Loucy (cell line): ENCODE results near the gene IGSF10.

Experiments
- H2AFZ ChIP-seq: fragments of 200-600 bp; sonication (generic); 2 replicates; pipeline ENCODE4 v1.6.0; 2016; ENCODE audit warnings: antibody characterized with exemption, mild to moderate bottlenecking, low read length, moderate library complexity
- H3F3A ChIP-seq: fragments of 200-600 bp; 2 replicates; pipeline ENCODE4 v1.6.0; 2016; ENCODE audit warnings: antibody characterized with exemption, low read depth, mild to moderate bottlenecking
- H3K27me3 ChIP-seq: fragments of 200-600 bp; sonication (generic); 2 replicates; pipeline ENCODE4 v1.6.1; 2014; ENCODE audit warnings: low read length, mild to moderate bottlenecking; ENCODE audit not compliant: insufficient read depth, poor library complexity, severe bottlenecking
- H3K36me3 ChIP-seq: fragments of 200-600 bp; sonication (generic); 2 replicates; pipeline ENCODE4 v1.6.1; 2016; ENCODE audit warnings: low read length; ENCODE audit not compliant: insufficient read depth
- H3K4me1 ChIP-seq: fragments of 200-600 bp; sonication (generic); 2 replicates; pipeline ENCODE4 v1.5.1; 2014; ENCODE audit warnings: low read length, mild to moderate bottlenecking; ENCODE audit not compliant: insufficient read depth, poor library complexity, severe bottlenecking
- H3K4me2 ChIP-seq: fragments of 200-600 bp; sonication (generic); 2 replicates; pipeline ENCODE4 v1.6.0; 2014; ENCODE audit warnings: antibody characterized with exemption, low read length, low read depth, mild to moderate bottlenecking; ENCODE audit not compliant: poor library complexity, severe bottlenecking
- H3K4me3 ChIP-seq: fragments of 200-600 bp; sonication (generic); 2 replicates; pipeline ENCODE4 v1.5.1; 2014; ENCODE audit warnings: low read length, mild to moderate bottlenecking, mixed read lengths; ENCODE audit not compliant: poor library complexity, severe bottlenecking
- H3K79me2 ChIP-seq: fragments of 200-600 bp; sonication (generic); 2 replicates; pipeline ENCODE4 v1.6.1; 2014; ENCODE audit warnings: low read length; ENCODE audit not compliant: insufficient read depth
- H3K9ac ChIP-seq: fragments of 200-600 bp; sonication (generic); 2 replicates; pipeline ENCODE4 v1.6.0; 2014; ENCODE audit warnings: mild to moderate bottlenecking, low read depth, low read length, moderate library complexity; ENCODE audit not compliant: poor library complexity, severe bottlenecking
- H3K9me2 ChIP-seq: fragments of 200-600 bp; sonication (generic); replicated peaks from 2 replicates; pipeline ENCODE4 v1.6.1; 2016; ENCODE audit warnings: low read depth, low read length, mixed read lengths
- H3K9me3 ChIP-seq: fragments of 200-600 bp; sonication (generic); 2 replicates; pipeline ENCODE4 v1.6.1; 2014; ENCODE audit warnings: mild to moderate bottlenecking, antibody characterized with exemption, low read length, low read depth; ENCODE audit not compliant: insufficient read depth
- H4K20me1 ChIP-seq: fragments of 200-600 bp; sonication (generic); 2 replicates; pipeline ENCODE4 v1.6.0; 2014; ENCODE audit warnings: antibody characterized with exemption, low read length, mild to moderate bottlenecking; ENCODE audit not compliant: insufficient read depth, poor library complexity, severe bottlenecking
- CTCF ChIP-seq: fragments of 200-600 bp; sonication (generic); conservative IDR thresholded peaks from 2 replicates; pipeline ENCODE4 v1.5.1; 2014; ENCODE audit warnings: mild to moderate bottlenecking, antibody characterized with exemption, low read length
- EZH2phosphoT487 ChIP-seq: fragments of 200-600 bp; IDR thresholded peaks from 2 replicates; pipeline ENCODE4 v1.6.1; 2018; ENCODE audit warnings: antibody characterized with exemption, mild to moderate bottlenecking, moderate library complexity, borderline replicate concordance

The IGSF10 gene

GRCh38 chr3:151483488-151483887 is 22.6 kb upstream of the IGSF10 start:
- peaks cover 19% of the 10 kb centered on the region for H3K9me3 ChIP-seq

GRCh38 chr3:151480492-151480891 is 19.6 kb upstream of the IGSF10 start:
- no peak overlapping the region for H2AFZ ChIP-seq
- no peaks in the 10 kb centered on the region for H4K20me1 ChIP-seq
- TF ChIP-seq EZH2phosphoT487, result no peak
- TF ChIP-seq CTCF, result no peak
- H3K4me1 ChIP-seq, result peaks cover 13% of the 10 kb centered on the region
- no peaks in the 10 kb centered on the region for H3K36me3 ChIP-seq
- H3K9ac ChIP-seq, result no peak overlapping the region
- H3K79me2 ChIP-seq, result no peaks in the 10 kb centered on the region
- no peak overlapping the region for H3K4me3 ChIP-seq
- no peaks in the 10 kb centered on the region for H3F3A ChIP-seq
- H3K27me3 ChIP-seq, result no peaks in the 10 kb centered on the region
- peaks cover 19% of the 10 kb centered on the region for H3K9me3 ChIP-seq
- H3K9me2 ChIP-seq, result no peaks in the 10 kb centered on the region
- no peak overlapping the region for H3K4me2 ChIP-seq

More at GRCh38 chr3:151483488-151483887, 22.6 kb upstream of the IGSF10 start:
- Histone ChIP-seq H3K4me3 (no peak overlapping the region), H3K9me2 (no peaks in the 10 kb centered on the region), H3K4me1 (no peaks in the 10 kb centered on the region), H3K79me2 (no peaks in the 10 kb centered on the region), H3K4me2 (no peak overlapping the region), H4K20me1 (no peaks in the 10 kb centered on the region), H2AFZ (no peak overlapping the region), H3K27me3 (no peaks in the 10 kb centered on the region), H3K36me3 (no peaks in the 10 kb centered on the region), H3K9ac (no peak overlapping the region), H3F3A (no peaks in the 10 kb centered on the region)
- TF ChIP-seq EZH2phosphoT487 (no peak), CTCF (no peak)

- no peaks in the 10 kb centered on the region for H3K36me3 ChIP-seq
- H3K9me3 ChIP-seq, result peaks cover 19% of the 10 kb centered on the region
- TF ChIP-seq EZH2phosphoT487 (no peak), CTCF (no peak)
- no peaks in the 10 kb centered on the region for H4K20me1 ChIP-seq
- H3K27me3 ChIP-seq, result no peaks in the 10 kb centered on the region
- H3F3A ChIP-seq, result no peaks in the 10 kb centered on the region
- H3K4me2 ChIP-seq, result no peak overlapping the region
- H3K4me3 ChIP-seq, result no peak overlapping the region
- H3K4me1 ChIP-seq, result peaks cover 13% of the 10 kb centered on the region
- H3K9ac ChIP-seq, result no peak overlapping the region
- no peaks in the 10 kb centered on the region for H3K9me2 ChIP-seq
- no peaks in the 10 kb centered on the region for H3K79me2 ChIP-seq
- no peak overlapping the region for H2AFZ ChIP-seq
These were observed 18.6 kb upstream of the IGSF10 start for GRCh38 chr3:151479452-151479851.
